HCT116 (cell line): ENCODE data around the gene TNS3. TPM values are rescaled to one million over a fixed set of nuclear protein-coding genes. Genes with fewer than 3 reads are reported as not detected.

Experiments used
- ATAC-seq: fragments of 200-7000 bp; cut with Tn5 transposase; 2 replicates; pipeline ENCODE4 v1.9.1; 2020; ENCODE audit warnings: mild to moderate bottlenecking, moderate library complexity
- BruUV-seq: library from RNA; stranded (reverse); fragments of 400-500 nt; replicated peaks from 2 replicates; lab custom pipeline; 2021; lab: Mats Ljungman, UMichigan
- CTCF ChIA-PET: fragments of 300-600 bp; sonication (Branson Sonifier 250); formaldehyde crosslinking; loops from one replicate; lab custom pipeline; 2021; ENCODE audit warnings: antibody characterized with exemption; lab: Charles Lee
- POLR2A ChIA-PET: fragments of 300-600, 350-600 bp; sonication (Branson Sonifier 250); formaldehyde crosslinking; loops from one replicate; lab custom pipeline; 2021; ENCODE audit warnings: antibody characterized with exemption; lab: Charles Lee
- RAD21 ChIA-PET, 2 experiments: fragments of 300-600 bp; sonication (Branson Sonifier 250); formaldehyde crosslinking; loops; one replicate each; lab custom pipeline; 2023; ENCODE audit warnings: low total read pairs in 2 of 2; ENCODE audit not compliant: uncharacterized antibody in 2 of 2, unreplicated experiment in 2 of 2, low non-redundant PET in 1 of 2; lab: Charles Lee
- DNase-seq: peaks from one replicate; pipeline ENCODE4 v3.0.0-alpha.2; 2010; ENCODE audit warnings: low read depth, low spot score
- H2AFZ ChIP-seq: fragments of 200-600 bp; shearing (Covaris generic), sonication (generic); 2 replicates; pipeline ENCODE4 v1.6.1; 2017; ENCODE audit warnings: low read depth, mixed run types, mixed read lengths, antibody characterized with exemption, low read length; ENCODE audit not compliant: poor library complexity, severe bottlenecking
- H3K27ac ChIP-seq: 2 replicates; pipeline ENCODE4 v1.5.1; 2012; ENCODE audit warnings: low read depth, low read length
- H3K27me3 ChIP-seq: fragments of 200-600 bp; sonication (generic); 2 replicates; pipeline ENCODE4 v1.6.1; 2016; ENCODE audit warnings: mixed run types, low read length, mixed read lengths; ENCODE audit not compliant: insufficient read depth
- H3K36me3 ChIP-seq, 2 experiments: fragments of 200-500 bp in 1 of 2; fragments of 200-600 bp in 1 of 2; sonication (Bioruptor generic) in 1 of 2; sonication (generic) in 1 of 2; 2 replicates each; pipeline versions ENCODE4 v1.5.1 to v1.6.1; 2014 to 2016; ENCODE audit warnings: low read length in 2 of 2, inconsistent platforms in 1 of 2, mixed read lengths in 1 of 2, mixed run types in 1 of 2; ENCODE audit not compliant: insufficient read depth in 2 of 2, control insufficient read depth in 1 of 2
- H3K4me1 ChIP-seq, 2 experiments: fragments of 200-600 bp in 1 of 2; sonication (generic) in 1 of 2; 2 replicates each; pipeline versions ENCODE4 v1.5.1 to v1.6.1; 2012 to 2017; ENCODE audit warnings: low read length in 2 of 2, inconsistent platforms in 1 of 2, mild to moderate bottlenecking in 1 of 2, mixed read lengths in 1 of 2, mixed run types in 1 of 2, moderate library complexity in 1 of 2; ENCODE audit not compliant: insufficient read depth in 2 of 2, control insufficient read depth in 1 of 2
- H3K4me2 ChIP-seq: fragments of 200-600 bp; sonication (generic); 2 replicates; pipeline ENCODE4 v1.6.1; 2017; ENCODE audit warnings: mixed run types, low read length, mixed read lengths
- H3K4me3 ChIP-seq, 2 experiments: fragments of 200-600 bp in 1 of 2; sonication (generic) in 1 of 2; replicated peaks in 1 of 2; 2 replicates each; pipeline ENCODE4 v1.5.1; 2011 to 2016; ENCODE audit warnings: low read length in 2 of 2, control low read depth in 1 of 2, low read depth in 1 of 2, mild to moderate bottlenecking in 1 of 2, mixed read lengths in 1 of 2, mixed run types in 1 of 2
- H3K79me2 ChIP-seq: fragments of 200-600 bp; sonication (generic); 2 replicates; pipeline ENCODE4 v1.6.1; 2017; ENCODE audit warnings: mild to moderate bottlenecking, mixed run types, low read length, moderate library complexity, mixed read lengths; ENCODE audit not compliant: insufficient read depth
- H3K9ac ChIP-seq: fragments of 200-600 bp; sonication (generic); 2 replicates; pipeline ENCODE4 v1.6.1; 2016; ENCODE audit warnings: low read length, mixed read lengths
- H3K9me2 ChIP-seq: fragments of 200-600 bp; sonication (generic), shearing (Covaris generic); 2 replicates; pipeline ENCODE4 v1.6.1; 2017; ENCODE audit warnings: mixed run types, mild to moderate bottlenecking, moderate library complexity; ENCODE audit not compliant: insufficient read depth
- H3K9me3 ChIP-seq, 2 experiments: fragments of 200-500 bp in 1 of 2; fragments of 200-600 bp in 1 of 2; sonication (Bioruptor generic) in 1 of 2; sonication (generic) in 1 of 2; 2 replicates each; pipeline ENCODE4 v1.6.1; 2014 to 2017; ENCODE audit warnings: low read length in 2 of 2, mixed read lengths in 2 of 2, inconsistent platforms in 1 of 2, low read depth in 1 of 2, mild to moderate bottlenecking in 1 of 2, mixed run types in 1 of 2, moderate library complexity in 1 of 2; ENCODE audit not compliant: control insufficient read depth in 1 of 2, insufficient read depth in 1 of 2
- H4K20me1 ChIP-seq: fragments of 200-600 bp; sonication (generic), shearing (Covaris generic); 2 replicates; pipeline ENCODE4 v1.6.1; 2017; ENCODE audit warnings: mixed run types, mild to moderate bottlenecking, moderate library complexity; ENCODE audit not compliant: insufficient read depth
- CEBPB ChIP-seq: IDR thresholded peaks from 2 replicates; pipeline ENCODE4 v1.6.1; 2012; ENCODE audit warnings: low read depth
- EZH2phosphoT487 ChIP-seq: fragments of 200-600 bp; IDR thresholded peaks from 2 replicates; pipeline ENCODE4 v1.6.1; 2018; ENCODE audit warnings: antibody characterized with exemption, borderline replicate concordance
- FOSL1 ChIP-seq: IDR thresholded peaks from 2 replicates; pipeline ENCODE4 v1.6.1; 2012; ENCODE audit warnings: low read depth
- POLR2A ChIP-seq: IDR thresholded peaks from 2 replicates; pipeline ENCODE4 v1.7.0; 2011; ENCODE audit warnings: borderline replicate concordance; ENCODE audit not compliant: insufficient read depth, insufficient read length; ENCODE audit errors: extremely low read depth
- POLR2AphosphoS5 ChIP-seq: IDR thresholded peaks from 2 replicates; pipeline ENCODE4 v1.6.1; 2011; ENCODE audit warnings: mild to moderate bottlenecking, low read depth, low read length, moderate library complexity
- REST ChIP-seq: IDR thresholded peaks from 2 replicates; pipeline ENCODE4 v1.6.1; 2012; ENCODE audit warnings: low read depth
- SIN3A ChIP-seq: IDR thresholded peaks from 2 replicates; pipeline ENCODE4 v1.6.1; 2012; ENCODE audit warnings: low read depth
- SRF ChIP-seq: IDR thresholded peaks from 2 replicates; pipeline ENCODE4 v1.6.1; 2012; ENCODE audit warnings: low read depth
- ZFX ChIP-seq: fragments of 450-650 bp; IDR thresholded peaks from 2 replicates; pipeline ENCODE4 v1.6.1; 2017
- intact Hi-C: fragments of 100-400 bp; cut with micrococcal nuclease; formaldehyde crosslinking; loops from 2 replicates; pipeline ENCODE4 v1.10.0; 2022
- total RNA-seq: library from RNA; stranded (reverse); gene quantifications from one replicate; pipeline ENCODE4 v1.2.1, GENCODE V29; 2021; ENCODE audit not compliant: unreplicated experiment
- TF ChIP-seq, protein P1 (sequence below): IDR thresholded peaks from 2 replicates; pipeline ENCODE4 v1.6.1; 2012
- TF ChIP-seq, protein P2 (sequence below), 3 experiments: fragments of 200-600 bp in 1 of 3; sonication (generic) in 1 of 3; IDR thresholded peaks in 2 of 3; conservative IDR thresholded peaks in 1 of 3; 2 replicates each; pipeline ENCODE4 v1.5.1; 2012 to 2017; ENCODE audit warnings: low read depth in 2 of 3, low read length in 2 of 3, antibody characterized with exemption in 1 of 3, borderline replicate concordance in 1 of 3, control low read depth in 1 of 3, mild to moderate bottlenecking in 1 of 3, mixed read lengths in 1 of 3, mixed run types in 1 of 3, moderate library complexity in 1 of 3; ENCODE audit not compliant: insufficient read depth in 1 of 3

The TNS3 gene
- total RNA-seq, 1 experiment from 2014 or later = 9.1 TPM

DNA sequence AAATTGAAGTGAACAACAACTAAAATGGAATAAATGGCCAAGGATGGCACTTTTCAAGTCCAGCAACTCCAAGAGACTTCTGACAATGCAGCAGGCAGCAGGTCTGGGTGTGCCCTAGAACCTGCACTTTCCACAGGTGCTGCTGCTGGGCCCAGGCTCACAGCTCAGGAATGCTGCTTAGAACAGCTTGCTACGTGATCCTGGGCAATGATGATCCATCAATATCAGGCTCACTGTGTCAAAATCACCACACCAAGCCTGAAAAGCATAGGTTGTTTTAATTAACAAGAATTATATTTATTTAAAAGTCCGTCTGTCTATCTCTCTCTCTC, 148.4 kb downstream of the TNS3 start:
- H3K9me3 ChIP-seq = no peaks in the 10 kb centered on the region
- no peak overlapping the region for H3K9ac ChIP-seq
- H2AFZ ChIP-seq = no peak overlapping the region
- H3K4me1 ChIP-seq = 0 out of 4 replicates have a peak, but pooled peaks cover 0 to 3% of the 10 kb centered on the region in 2 experiments
- TF ChIP-seq ZFX = no peak
- no peak for TF ChIP-seq CEBPB
- TF ChIP-seq REST = no peak
- TF ChIP-seq, protein P1, sequence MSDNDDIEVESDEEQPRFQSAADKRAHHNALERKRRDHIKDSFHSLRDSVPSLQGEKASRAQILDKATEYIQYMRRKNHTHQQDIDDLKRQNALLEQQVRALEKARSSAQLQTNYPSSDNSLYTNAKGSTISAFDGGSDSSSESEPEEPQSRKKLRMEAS = no peak
- TF ChIP-seq SIN3A = no peak
- TF ChIP-seq POLR2A = no peak
- TF ChIP-seq, protein P2, sequence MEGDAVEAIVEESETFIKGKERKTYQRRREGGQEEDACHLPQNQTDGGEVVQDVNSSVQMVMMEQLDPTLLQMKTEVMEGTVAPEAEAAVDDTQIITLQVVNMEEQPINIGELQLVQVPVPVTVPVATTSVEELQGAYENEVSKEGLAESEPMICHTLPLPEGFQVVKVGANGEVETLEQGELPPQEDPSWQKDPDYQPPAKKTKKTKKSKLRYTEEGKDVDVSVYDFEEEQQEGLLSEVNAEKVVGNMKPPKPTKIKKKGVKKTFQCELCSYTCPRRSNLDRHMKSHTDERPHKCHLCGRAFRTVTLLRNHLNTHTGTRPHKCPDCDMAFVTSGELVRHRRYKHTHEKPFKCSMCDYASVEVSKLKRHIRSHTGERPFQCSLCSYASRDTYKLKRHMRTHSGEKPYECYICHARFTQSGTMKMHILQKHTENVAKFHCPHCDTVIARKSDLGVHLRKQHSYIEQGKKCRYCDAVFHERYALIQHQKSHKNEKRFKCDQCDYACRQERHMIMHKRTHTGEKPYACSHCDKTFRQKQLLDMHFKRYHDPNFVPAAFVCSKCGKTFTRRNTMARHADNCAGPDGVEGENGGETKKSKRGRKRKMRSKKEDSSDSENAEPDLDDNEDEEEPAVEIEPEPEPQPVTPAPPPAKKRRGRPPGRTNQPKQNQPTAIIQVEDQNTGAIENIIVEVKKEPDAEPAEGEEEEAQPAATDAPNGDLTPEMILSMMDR (IDR thresholded peaks at IDR 0.05 in 2 of 3, conservative IDR thresholded peaks at IDR 0.05 in 1 of 3; ENCODE audit: borderline replicate concordance in 1 of 3, insufficient read depth in 1 of 3, low read depth in 2 of 3, low read length in 2 of 3) = no peak
- TF ChIP-seq SRF = no peak
- no peak for TF ChIP-seq EZH2phosphoT487
- no peak for TF ChIP-seq POLR2AphosphoS5
- no peak for TF ChIP-seq FOSL1
- POLR2A ChIA-PET = no interaction called here
- intact Hi-C loops = no loop called here
- RAD21 ChIA-PET = no interaction called here
- H3K27me3 ChIP-seq = no peaks in the 10 kb centered on the region
- H3K27ac ChIP-seq = no peak overlapping the region
- no peaks in the 10 kb centered on the region for H3K36me3 ChIP-seq
- ATAC-seq = no peak
- no peak for DNase-seq
- no peak overlapping the region for H3K4me2 ChIP-seq
- BruUV-seq = no TSS peak
- CTCF ChIA-PET = interaction anchor here (0.9 to 3.3 kb wide), 2 partner anchors 167 to 358 kb away, joined by 4 to 52 read pairs; no protein-coding TSS in a partner anchor
- H3K4me3 ChIP-seq = no peak overlapping the region
- H4K20me1 ChIP-seq = no peaks in the 10 kb centered on the region
- no peaks in the 10 kb centered on the region for H3K9me2 ChIP-seq
- H3K79me2 ChIP-seq = no peaks in the 10 kb centered on the region
